Cardiac fibroblast (primary cell): ENCODE results near the gene SEL1L2.

Experiments
- DNase-seq, 2 donors: peaks; one replicate each; pipeline versions ENCODE4 v3.0.0 to v3.0.0-alpha.2; 2010; ENCODE audit warnings: low read depth in 2 of 2
- H3K4me3 ChIP-seq, 2 donors: replicated peaks in 1 of 2; 1 replicate in 1 of 2; 2 replicates in 1 of 2; pipeline ENCODE4 v1.5.1; 2011; ENCODE audit warnings: low read depth in 2 of 2, low read length in 2 of 2, mild to moderate bottlenecking in 2 of 2, moderate library complexity in 1 of 2
- TF ChIP-seq, protein P1 (sequence below): IDR thresholded peaks from one replicate; pipeline ENCODE4 v1.5.1; 2011; ENCODE audit warnings: low read depth, mild to moderate bottlenecking, low read length, inconsistent platforms

Gene SEL1L2

DNA sequence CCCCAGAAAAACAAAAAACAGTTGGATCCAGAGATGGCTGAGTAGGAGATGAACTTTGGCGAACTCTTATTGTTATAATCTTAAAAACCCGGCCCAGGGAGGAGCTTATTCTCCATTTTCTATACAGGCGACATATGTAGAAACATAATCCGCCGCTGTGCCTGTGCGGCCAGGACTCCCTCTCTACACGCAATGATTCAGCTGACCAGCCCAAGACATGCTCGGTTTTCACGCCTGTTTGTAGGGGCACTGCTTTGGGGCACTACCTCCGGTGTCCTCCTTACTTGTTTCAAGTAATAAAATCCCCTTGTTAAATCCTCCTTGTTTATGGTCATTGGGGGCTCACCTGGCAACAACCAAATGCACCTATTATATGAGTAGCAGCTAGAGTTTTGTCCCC, 89.9 kb downstream of the SEL1L2 start:
- TF ChIP-seq, protein P1, sequence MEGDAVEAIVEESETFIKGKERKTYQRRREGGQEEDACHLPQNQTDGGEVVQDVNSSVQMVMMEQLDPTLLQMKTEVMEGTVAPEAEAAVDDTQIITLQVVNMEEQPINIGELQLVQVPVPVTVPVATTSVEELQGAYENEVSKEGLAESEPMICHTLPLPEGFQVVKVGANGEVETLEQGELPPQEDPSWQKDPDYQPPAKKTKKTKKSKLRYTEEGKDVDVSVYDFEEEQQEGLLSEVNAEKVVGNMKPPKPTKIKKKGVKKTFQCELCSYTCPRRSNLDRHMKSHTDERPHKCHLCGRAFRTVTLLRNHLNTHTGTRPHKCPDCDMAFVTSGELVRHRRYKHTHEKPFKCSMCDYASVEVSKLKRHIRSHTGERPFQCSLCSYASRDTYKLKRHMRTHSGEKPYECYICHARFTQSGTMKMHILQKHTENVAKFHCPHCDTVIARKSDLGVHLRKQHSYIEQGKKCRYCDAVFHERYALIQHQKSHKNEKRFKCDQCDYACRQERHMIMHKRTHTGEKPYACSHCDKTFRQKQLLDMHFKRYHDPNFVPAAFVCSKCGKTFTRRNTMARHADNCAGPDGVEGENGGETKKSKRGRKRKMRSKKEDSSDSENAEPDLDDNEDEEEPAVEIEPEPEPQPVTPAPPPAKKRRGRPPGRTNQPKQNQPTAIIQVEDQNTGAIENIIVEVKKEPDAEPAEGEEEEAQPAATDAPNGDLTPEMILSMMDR, result no peak
- no peak for DNase-seq
- no peak overlapping the region for H3K4me3 ChIP-seq

GRCh38 chr20:13898012-13898612, 92.3 kb downstream of the SEL1L2 start:
- no peak overlapping the region for H3K4me3 ChIP-seq
- no peak for DNase-seq
- TF ChIP-seq, protein P1, result no peak

DNA sequence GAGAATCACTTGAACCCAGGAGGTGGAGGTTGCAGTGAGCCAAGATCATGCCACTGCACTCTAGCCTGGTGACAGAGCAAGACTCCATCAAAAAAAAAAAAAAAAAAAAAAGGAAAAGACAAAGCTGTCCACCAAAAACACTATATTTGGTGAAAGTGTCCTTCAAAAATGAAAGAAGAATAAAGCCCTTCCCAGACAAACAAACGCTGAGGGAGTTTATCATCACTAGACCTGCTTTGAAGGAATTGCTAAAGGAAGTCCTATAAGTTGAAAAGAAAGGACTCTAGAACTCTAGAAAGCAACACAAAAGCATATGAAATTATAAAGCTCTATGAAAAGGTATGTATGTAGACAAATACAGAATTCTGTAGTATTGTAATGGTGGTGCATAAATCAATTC, 98.8 kb downstream of the SEL1L2 start:
- TF ChIP-seq, protein P1, result no peak
- H3K4me3 ChIP-seq, result no peak overlapping the region
- DNase-seq, result no peak

- DNase-seq, result no peak
- TF ChIP-seq, protein P1, result no peak
These were observed 105.6 kb downstream of the SEL1L2 start for GRCh38 chr20:13884803-13885202.

DNA sequence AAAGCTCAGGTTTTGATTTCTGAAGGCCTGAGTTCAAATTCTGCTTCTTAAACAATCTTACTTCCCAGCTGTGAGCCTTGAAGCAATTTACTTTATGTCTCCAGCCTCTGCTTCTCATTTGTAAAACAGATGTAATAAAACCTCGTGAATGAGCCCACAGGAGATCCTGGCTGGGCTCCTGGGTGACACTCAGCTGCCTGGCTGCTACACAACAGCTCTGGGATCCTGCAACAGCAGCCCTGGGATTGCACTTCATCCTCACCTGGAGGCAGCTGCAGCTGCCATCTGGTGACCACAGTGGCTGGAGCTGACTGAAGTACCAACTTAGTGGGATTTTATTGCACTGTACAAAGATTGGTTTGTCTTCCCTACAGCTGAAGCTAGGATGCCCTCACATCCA, 107.0 kb downstream of the SEL1L2 start:
- TF ChIP-seq, protein P1, result no peak
- DNase-seq, result no peak
- no peak overlapping the region for H3K4me3 ChIP-seq

More at GRCh38 chr20:13884803-13885202, 105.6 kb downstream of the SEL1L2 start:
- no peak overlapping the region for H3K4me3 ChIP-seq

DNA sequence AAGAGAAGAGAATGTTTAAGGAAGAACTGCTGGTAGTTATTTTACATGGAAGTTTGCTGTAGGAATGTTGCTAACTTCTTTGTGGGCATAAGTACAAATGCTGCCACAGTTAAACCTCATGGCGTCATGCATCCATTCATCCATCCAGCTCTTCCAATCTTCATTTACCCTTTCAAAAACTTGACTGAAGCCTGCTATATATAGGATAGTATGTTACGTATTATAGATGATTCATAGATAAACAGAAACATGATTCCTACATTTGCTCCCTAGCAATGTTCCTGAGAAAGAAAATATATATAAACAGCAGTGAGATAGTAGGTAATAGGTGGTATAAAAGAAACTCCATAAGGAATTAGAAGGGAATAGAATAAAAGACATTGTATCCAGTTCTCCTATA, 111.8 kb downstream of the SEL1L2 start:
- no peak overlapping the region for H3K4me3 ChIP-seq
- DNase-seq, result no peak
- TF ChIP-seq, protein P1, result no peak

- no peak overlapping the region for H3K4me3 ChIP-seq
- TF ChIP-seq, protein P1, result no peak
- DNase-seq, result no peak
These were observed 112.6 kb downstream of the SEL1L2 start for GRCh38 chr20:13877793-13878192.
